Muscle layer of duodenum (tissue), 2 donors: ENCODE results near the gene FAM180B.
"Not testable (repeated sequence)": the region's sequence is repeated elsewhere in the genome, so short reads cannot be mapped to it uniquely, and the experiment has no call there.

Experiments used
- H3K27ac ChIP-seq: one replicate; pipeline ENCODE4 v1.7.0; 2013; ENCODE audit warnings: mild to moderate bottlenecking, low read length
- H3K27me3 ChIP-seq: one replicate; pipeline ENCODE4 v1.7.0; 2013; ENCODE audit warnings: low read depth, mild to moderate bottlenecking, control low read depth, low read length
- H3K36me3 ChIP-seq, 2 donors: one replicate each; pipeline ENCODE4 v1.7.0; 2013; ENCODE audit warnings: low read length in 2 of 2, control low read depth in 1 of 2, mild to moderate bottlenecking in 1 of 2; ENCODE audit not compliant: insufficient read depth in 2 of 2, control insufficient read depth in 1 of 2
- H3K4me1 ChIP-seq, 2 donors: one replicate each; pipeline ENCODE4 v1.7.0; 2013; ENCODE audit warnings: low read length in 2 of 2, mild to moderate bottlenecking in 2 of 2, control low read depth in 1 of 2, moderate library complexity in 1 of 2; ENCODE audit not compliant: insufficient read depth in 2 of 2, control insufficient read depth in 1 of 2
- H3K4me3 ChIP-seq, 2 donors: one replicate each; pipeline ENCODE4 v1.7.0; 2013; ENCODE audit warnings: low read length in 2 of 2, low read depth in 1 of 2, mild to moderate bottlenecking in 1 of 2
- H3K9me3 ChIP-seq, 2 donors: one replicate each; pipeline ENCODE4 v1.7.0; 2013; ENCODE audit warnings: low read length in 2 of 2, control low read depth in 1 of 2, mild to moderate bottlenecking in 1 of 2; ENCODE audit not compliant: control insufficient read depth in 1 of 2
- donor health status: healthy.

Gene FAM180B

DNA sequence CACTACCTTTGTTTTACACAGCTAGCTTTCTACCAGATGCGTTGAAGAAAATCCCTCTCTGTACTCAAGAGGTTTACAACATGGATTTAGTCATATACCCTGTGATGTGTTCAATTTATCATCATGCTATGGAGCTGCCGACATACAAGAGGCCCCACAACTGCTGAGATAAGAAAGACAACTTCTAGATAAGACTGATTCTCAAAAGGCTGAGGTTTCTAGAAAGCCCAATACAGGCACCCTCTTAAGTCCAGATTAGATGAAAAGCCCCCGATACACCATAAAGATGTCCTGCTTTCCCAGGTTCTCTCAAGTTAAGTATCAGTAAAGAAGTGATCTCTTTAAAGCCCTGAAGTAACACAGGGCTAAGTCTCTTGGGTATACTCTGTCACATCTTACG, 41.5 kb downstream of the FAM180B start:
- Histone ChIP-seq H3K27ac (no peak overlapping the region), H3K36me3 (peaks cover 45 to 78% of the 10 kb centered on the region in 2 donors), H3K4me3 (no peak overlapping the region), H3K4me1 (no peaks in the 10 kb centered on the region), H3K27me3 (no peaks in the 10 kb centered on the region), H3K9me3 (no peaks in the 10 kb centered on the region)

DNA sequence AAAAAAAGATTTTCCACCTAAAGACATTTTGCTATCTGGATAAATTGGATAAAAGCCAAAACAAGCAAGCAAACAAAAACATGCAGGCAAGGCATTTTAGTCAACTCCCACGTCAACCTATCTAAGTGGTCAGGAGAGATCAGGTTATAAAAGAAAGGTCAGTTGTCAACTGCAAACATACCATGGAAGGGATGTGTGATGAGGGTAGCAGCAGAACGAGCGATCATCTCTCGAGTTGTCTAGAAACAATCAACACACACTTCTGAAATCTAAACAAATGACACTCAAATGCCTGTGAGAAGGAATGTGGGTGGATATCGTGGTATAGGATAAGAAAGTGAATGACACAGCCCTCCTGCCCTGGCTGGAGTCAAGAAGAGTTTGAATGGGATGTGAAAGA, 45.0 kb downstream of the FAM180B start:
- Histone ChIP-seq H3K4me1 (no peaks in the 10 kb centered on the region), H3K36me3 (peaks cover 50 to 74% of the 10 kb centered on the region in 2 donors), H3K4me3 (no peak overlapping the region), H3K27me3 (no peaks in the 10 kb centered on the region), H3K27ac (no peak overlapping the region), H3K9me3 (no peaks in the 10 kb centered on the region)

DNA sequence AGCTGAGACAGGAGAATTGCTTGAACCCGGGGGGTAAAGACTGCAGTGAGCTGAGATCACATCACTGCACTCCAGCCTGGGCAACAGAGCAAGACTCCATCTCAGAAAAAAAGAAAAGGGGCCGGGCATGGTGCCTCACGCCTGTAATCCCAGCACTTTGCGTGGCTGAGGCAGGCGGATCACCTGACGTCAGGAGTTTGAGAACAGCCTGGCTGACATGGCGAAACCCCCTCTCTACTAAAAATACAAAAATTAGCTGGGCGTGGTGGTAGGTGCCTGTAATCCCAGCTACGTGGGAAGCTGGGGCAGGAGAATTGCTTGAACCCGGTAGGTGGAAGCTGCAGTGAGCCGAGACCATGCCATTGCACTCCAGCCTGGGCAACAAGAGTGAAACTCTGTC, 49.9 kb downstream of the FAM180B start:
- not testable (repeated sequence) for H3K27ac ChIP-seq, H3K27me3 ChIP-seq
- peaks cover 35 to 51% of the 10 kb centered on the region in 2 donors for H3K36me3 ChIP-seq

More for the DNA sequence above, 49.9 kb downstream of the FAM180B start:
- not testable (repeated sequence) for H3K4me3 ChIP-seq, H3K9me3 ChIP-seq, H3K4me1 ChIP-seq
